ENCODE measurements around the gene TIMP2.

The TIMP2 gene

GRCh38 chr17:78865682-78866390 lies 59.4 kb downstream of the TIMP2 start:
- FAIRE-seq: no peak

- no peak for FAIRE-seq
Observed at GRCh38 chr17:78864117-78864516, 61.1 kb downstream of the TIMP2 start.

- no peak for FAIRE-seq
Observed at GRCh38 chr17:78862073-78863023, 62.8 kb downstream of the TIMP2 start.

GRCh38 chr17:78861229-78861628 lies 64.0 kb downstream of the TIMP2 start:
- FAIRE-seq: no peak

- no peak for FAIRE-seq
Observed at GRCh38 chr17:78859051-78859450, 66.1 kb downstream of the TIMP2 start.

- no peak for FAIRE-seq
Observed at GRCh38 chr17:78857266-78857665, 67.9 kb downstream of the TIMP2 start.

GRCh38 chr17:78855561-78856165 lies 69.5 kb downstream of the TIMP2 start:
- FAIRE-seq: no peak

GRCh38 chr17:78854508-78854907 lies 70.7 kb downstream of the TIMP2 start:
- no peak for FAIRE-seq

GRCh38 chr17:78853926-78854394 lies 71.2 kb downstream of the TIMP2 start:
- FAIRE-seq: no peak

GRCh38 chr17:78852709-78853121 lies 72.5 kb downstream of the TIMP2 start:
- no peak for FAIRE-seq

GRCh38 chr17:78849026-78849425 lies 76.2 kb downstream of the TIMP2 start:
- no peak for FAIRE-seq

- no peak for FAIRE-seq
Observed at GRCh38 chr17:78847052-78847451, 78.1 kb downstream of the TIMP2 start.

GRCh38 chr17:78844301-78845005 lies 80.7 kb downstream of the TIMP2 start:
- no peak for FAIRE-seq

GRCh38 chr17:78842881-78843565 lies 82.2 kb downstream of the TIMP2 start:
- FAIRE-seq: no peak

- FAIRE-seq: peak; percentile 93
Observed at GRCh38 chr17:78840780-78841611, 84.2 kb downstream of the TIMP2 start, which contains the start of gene USP36. Gene USP36, minus strand, starts transcription at chr17:78840814. Its CDS starts 4,451 bp downstream, at chr17:78836363.

- FAIRE-seq: no peak
Observed at GRCh38 chr17:78840530-78840779, 84.7 kb downstream of the TIMP2 start.

- FAIRE-seq: no peak
Observed at GRCh38 chr17:78839762-78840529, 85.2 kb downstream of the TIMP2 start.

GRCh38 chr17:78839235-78839761 lies 85.9 kb downstream of the TIMP2 start:
- no peak for FAIRE-seq

- no peak for FAIRE-seq
Observed at GRCh38 chr17:78838574-78839005, 86.6 kb downstream of the TIMP2 start.

GRCh38 chr17:78836420-78837021 lies 88.7 kb downstream of the TIMP2 start:
- FAIRE-seq: no peak

Data from endometrium (tissue), 2 donors.